Hematopoietic multipotent progenitor cell treated with erythropoietin and hydrocortisone succinate and interleukin-3 and kit ligand, for 4 days (in vitro differentiated cells): ENCODE data around the gene RAB5B.
"Not testable (repeated sequence)": the region's sequence is repeated elsewhere in the genome, so short reads cannot be mapped to it uniquely, and the experiment has no call there.

Experiments used
- DNase-seq: peaks from one replicate; pipeline ENCODE4 v3.0.0-alpha.2; 2015

RAB5B gene

GRCh38 chr12:55984861-55985260 lies 11.0 kb downstream of the RAB5B start:
- no peak for DNase-seq

- DNase-seq = no peak
These were observed 11.5 kb downstream of the RAB5B start for GRCh38 chr12:55985341-55985740.

- DNase-seq = not testable (repeated sequence)
These were observed 12.1 kb downstream of the RAB5B start for GRCh38 chr12:55985976-55986375.

- DNase-seq = no peak
These were observed 17.2 kb downstream of the RAB5B start for GRCh38 chr12:55991110-55991509.

GRCh38 chr12:55993230-55993853 lies 19.5 kb downstream of the RAB5B start:
- no peak for DNase-seq

- DNase-seq = no peak
These were observed 21.5 kb downstream of the RAB5B start for GRCh38 chr12:55995366-55995765.

- DNase-seq = peak; percentile 89
These were observed 22.4 kb downstream of the RAB5B start for GRCh38 chr12:55996201-55996714.

GRCh38 chr12:55996715-55997534 lies 23.0 kb downstream of the RAB5B start, which contains the start of gene SUOX:
Gene SUOX (plus strand): TSS chr12:55997276. CDS start chr12:56002222, 4,946 bp downstream.
- DNase-seq = peak; percentile 99

GRCh38 chr12:55997535-55997859 lies 23.6 kb downstream of the RAB5B start:
- no peak for DNase-seq

- peak; percentile 66 for DNase-seq
These were observed 25.6 kb downstream of the RAB5B start for GRCh38 chr12:55999522-55999921.

GRCh38 chr12:55999999-56000540 lies 26.2 kb downstream of the RAB5B start:
- not testable (repeated sequence) for DNase-seq

GRCh38 chr12:56001487-56002100 lies 27.7 kb downstream of the RAB5B start:
- DNase-seq = no peak

GRCh38 chr12:56003376-56003775 lies 29.5 kb downstream of the RAB5B start:
- DNase-seq = not testable (repeated sequence)

- DNase-seq = no peak
These were observed 30.3 kb downstream of the RAB5B start for GRCh38 chr12:56004211-56004610.

GRCh38 chr12:56007564-56008559 lies 34.0 kb downstream of the RAB5B start:
- peak; percentile 64 for DNase-seq

- DNase-seq = peak; percentile 49
These were observed 36.3 kb downstream of the RAB5B start for GRCh38 chr12:56010111-56010570.

- DNase-seq = no peak
These were observed 37.7 kb downstream of the RAB5B start for GRCh38 chr12:56011509-56012090.

- peak; percentile 22 for DNase-seq
These were observed 39.6 kb downstream of the RAB5B start for GRCh38 chr12:56013482-56013881.

- DNase-seq = no peak
These were observed 40.3 kb downstream of the RAB5B start for GRCh38 chr12:56014205-56014604.

GRCh38 chr12:56017181-56017580 lies 43.3 kb downstream of the RAB5B start:
- no peak for DNase-seq

- no peak for DNase-seq
These were observed 44.5 kb downstream of the RAB5B start for GRCh38 chr12:56018356-56018755.
